Duodenal mucosa (tissue), 2 donors: ENCODE data around the gene TBC1D1.

Experiments
- H3K27ac ChIP-seq: one replicate; pipeline ENCODE4 v1.7.0; 2013; ENCODE audit warnings: low read depth, low read length
- H3K27me3 ChIP-seq, 2 donors: one replicate each; pipeline ENCODE4 v1.7.0; 2013; ENCODE audit warnings: low read length in 2 of 2, control low read depth in 1 of 2; ENCODE audit not compliant: insufficient read depth in 2 of 2, control insufficient read depth in 1 of 2
- H3K36me3 ChIP-seq, 2 donors: one replicate each; pipeline ENCODE4 v1.7.0; 2013; ENCODE audit warnings: low read length in 2 of 2, control low read depth in 1 of 2; ENCODE audit not compliant: insufficient read depth in 2 of 2, control insufficient read depth in 1 of 2
- H3K4me1 ChIP-seq, 2 donors: one replicate each; pipeline ENCODE4 v1.7.0; 2013; ENCODE audit warnings: low read length in 2 of 2, control low read depth in 1 of 2; ENCODE audit not compliant: insufficient read depth in 2 of 2, control insufficient read depth in 1 of 2
- H3K4me3 ChIP-seq, 2 donors: one replicate each; pipeline ENCODE4 v1.7.0; 2013; ENCODE audit warnings: low read length in 2 of 2, low read depth in 1 of 2
- H3K9ac ChIP-seq, 2 donors: one replicate each; pipeline ENCODE4 v1.7.0; 2013; ENCODE audit warnings: low read length in 2 of 2, low read depth in 1 of 2
- H3K9me3 ChIP-seq, 2 donors: one replicate each; pipeline ENCODE4 v1.7.0; 2013; ENCODE audit warnings: low read length in 2 of 2, control low read depth in 1 of 2; ENCODE audit not compliant: control insufficient read depth in 1 of 2

TBC1D1 gene

DNA sequence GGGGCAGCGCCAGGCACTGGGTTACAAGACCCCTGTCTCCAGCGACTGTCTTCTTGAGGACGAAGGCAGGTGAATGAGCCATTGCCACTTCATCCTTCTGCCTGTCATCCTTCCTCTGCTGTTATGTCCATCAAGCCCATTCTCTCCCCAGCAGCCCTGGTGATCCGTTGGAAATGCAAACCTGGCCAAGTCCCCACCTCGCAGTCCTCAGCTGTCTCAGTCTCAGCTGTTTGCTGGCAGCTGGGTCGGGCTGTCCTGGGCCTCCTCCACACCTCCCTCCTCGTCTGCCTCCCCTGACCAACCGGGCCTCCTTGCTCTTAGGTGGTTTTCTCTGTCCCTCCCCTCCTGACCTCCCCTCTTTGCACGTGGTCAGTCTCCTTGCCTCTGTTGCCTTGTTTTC, 107.3 kb downstream of the TBC1D1 start:
- Histone ChIP-seq H3K9me3 (no peaks in the 10 kb centered on the region), H3K4me1 (peaks cover 22 to 26% of the 10 kb centered on the region in 2 donors), H3K27me3 (no peaks in the 10 kb centered on the region), H3K4me3 (no peak overlapping the region), H3K9ac (no peak overlapping the region), H3K27ac (no peak overlapping the region), H3K36me3 (no peaks in the 10 kb centered on the region)

DNA sequence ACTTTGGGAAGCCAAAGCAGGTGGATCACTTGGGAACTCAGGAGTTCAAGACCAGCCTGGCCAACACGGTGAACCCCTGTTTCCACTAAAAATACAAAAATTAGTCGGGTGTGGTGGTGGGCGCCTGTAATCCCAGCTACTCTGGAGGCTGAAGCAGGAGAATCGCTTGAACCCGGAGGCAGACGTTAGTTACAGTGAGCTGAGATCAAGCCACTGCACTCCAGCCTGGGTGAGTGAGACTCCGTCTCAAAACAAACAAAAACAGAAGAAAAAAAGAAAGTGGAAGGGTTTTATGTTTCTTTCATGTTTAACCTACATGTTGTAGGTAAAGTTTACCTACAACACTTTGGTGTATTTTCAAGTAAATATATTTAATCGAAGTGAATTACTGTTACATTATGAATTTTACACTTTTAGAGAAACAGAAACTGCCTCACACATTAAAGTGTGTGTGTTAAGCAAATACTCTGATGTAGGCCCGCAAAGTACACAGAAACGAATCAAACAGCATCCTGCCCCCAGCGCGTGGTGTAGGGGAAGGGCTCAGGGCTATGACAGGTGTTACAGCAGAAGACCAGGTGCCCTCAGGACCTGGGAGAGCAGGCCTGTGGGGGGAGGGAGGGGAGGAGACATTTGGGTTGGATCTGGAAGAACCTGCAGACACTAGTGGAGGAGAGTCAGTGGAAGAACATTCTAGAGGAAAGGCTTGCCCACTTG, 108.3 kb downstream of the TBC1D1 start:
- Histone ChIP-seq H3K27ac (no peak overlapping the region), H3K4me3 (no peak overlapping the region), H3K36me3 (no peaks in the 10 kb centered on the region), H3K9me3 (no peaks in the 10 kb centered on the region), H3K27me3 (no peaks in the 10 kb centered on the region), H3K9ac (no peak overlapping the region), H3K4me1 (peaks cover 22 to 25% of the 10 kb centered on the region in 2 donors)

GRCh38 chr4:37999965-38000364, 109.1 kb downstream of the TBC1D1 start:
- no peaks in the 10 kb centered on the region for H3K9me3 ChIP-seq
- H3K36me3 ChIP-seq: no peaks in the 10 kb centered on the region
- H3K4me1 ChIP-seq: peaks cover 15 to 17% of the 10 kb centered on the region in 2 donors
- no peak overlapping the region for H3K9ac ChIP-seq
- no peak overlapping the region for H3K27ac ChIP-seq
- H3K27me3 ChIP-seq: no peaks in the 10 kb centered on the region
- no peak overlapping the region for H3K4me3 ChIP-seq

DNA sequence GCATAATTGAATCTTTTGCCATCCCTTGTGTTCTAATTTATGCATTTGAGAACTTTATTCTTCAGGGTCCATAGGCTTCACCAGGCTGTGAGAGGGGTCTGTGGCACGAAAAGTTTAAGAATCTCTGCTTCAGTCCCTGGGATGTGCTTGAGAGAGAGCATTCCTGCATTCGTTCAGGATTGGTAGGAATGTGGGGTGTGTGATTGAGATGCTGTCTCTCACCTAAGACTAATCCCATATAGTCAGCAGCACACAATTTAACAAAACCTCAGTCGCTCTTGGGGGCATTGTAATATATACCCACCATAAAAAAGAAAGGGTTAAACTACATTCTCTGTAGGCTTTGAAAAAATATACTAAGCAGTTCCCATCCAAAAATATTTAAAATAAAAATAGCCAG, 111.0 kb downstream of the TBC1D1 start:
- Histone ChIP-seq H3K9ac (no peak overlapping the region), H3K4me1 (no peaks in the 10 kb centered on the region), H3K9me3 (no peaks in the 10 kb centered on the region), H3K4me3 (no peak overlapping the region), H3K27ac (no peak overlapping the region), H3K36me3 (no peaks in the 10 kb centered on the region), H3K27me3 (no peaks in the 10 kb centered on the region)

GRCh38 chr4:38002451-38003071, 111.7 kb downstream of the TBC1D1 start:
- Histone ChIP-seq H3K27ac (no peak overlapping the region), H3K4me1 (no peaks in the 10 kb centered on the region), H3K9me3 (no peaks in the 10 kb centered on the region), H3K9ac (no peak overlapping the region), H3K27me3 (no peaks in the 10 kb centered on the region), H3K4me3 (no peak overlapping the region), H3K36me3 (no peaks in the 10 kb centered on the region)

DNA sequence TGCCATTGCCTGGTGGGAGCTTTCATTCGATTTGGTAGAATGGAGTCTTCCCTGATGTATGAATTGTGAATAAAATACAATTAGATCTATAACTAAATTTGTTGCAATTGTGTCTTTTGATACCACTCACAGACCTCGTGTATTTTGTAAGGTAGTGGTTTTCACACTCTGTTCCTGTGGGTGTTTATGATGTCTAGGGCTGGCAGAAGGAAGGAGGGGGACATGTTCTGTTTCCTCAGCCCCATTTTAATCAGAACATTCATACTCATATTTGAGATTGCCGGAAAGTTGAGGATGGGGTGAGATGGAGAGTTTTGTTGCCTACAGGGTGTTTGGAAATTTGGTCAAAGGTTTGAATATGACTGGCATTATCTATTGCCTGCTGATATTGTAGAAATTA, 112.2 kb downstream of the TBC1D1 start:
- Histone ChIP-seq H3K36me3 (no peaks in the 10 kb centered on the region), H3K27me3 (no peaks in the 10 kb centered on the region), H3K4me1 (peaks cover 0 to 1% of the 10 kb centered on the region in 2 donors), H3K4me3 (no peak overlapping the region), H3K27ac (no peak overlapping the region), H3K9ac (no peak overlapping the region), H3K9me3 (no peaks in the 10 kb centered on the region)

GRCh38 chr4:38003628-38004027, 112.7 kb downstream of the TBC1D1 start:
- Histone ChIP-seq H3K36me3 (no peaks in the 10 kb centered on the region), H3K27me3 (no peaks in the 10 kb centered on the region), H3K27ac (no peak overlapping the region), H3K4me1 (peaks cover 2 to 6% of the 10 kb centered on the region in 2 donors), H3K9me3 (no peaks in the 10 kb centered on the region), H3K4me3 (no peak overlapping the region), H3K9ac (no peak overlapping the region)

DNA sequence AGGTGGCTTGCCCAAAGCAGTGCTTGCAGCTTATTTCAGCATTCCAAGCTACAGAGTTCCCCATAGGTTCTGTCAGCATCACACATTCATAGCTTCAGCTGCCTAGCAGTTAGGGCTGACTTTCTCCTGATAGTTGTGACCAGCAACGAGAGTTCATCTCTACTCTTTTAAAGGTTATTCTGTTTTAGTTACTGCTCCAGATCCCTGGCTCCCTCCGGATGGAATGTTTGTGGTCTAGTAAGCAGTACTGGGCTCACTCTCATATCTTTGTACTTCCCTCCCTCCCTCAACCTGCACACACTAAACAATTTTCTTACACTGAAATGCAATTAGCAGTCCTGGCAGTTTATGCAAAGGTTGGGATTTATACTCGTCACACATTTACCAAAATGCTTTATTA, 113.2 kb downstream of the TBC1D1 start:
- Histone ChIP-seq H3K27me3 (no peaks in the 10 kb centered on the region), H3K27ac (no peak overlapping the region), H3K36me3 (no peaks in the 10 kb centered on the region), H3K4me3 (no peak overlapping the region), H3K9me3 (no peaks in the 10 kb centered on the region), H3K4me1 (peaks cover 3 to 6% of the 10 kb centered on the region in 2 donors), H3K9ac (no peak overlapping the region)

GRCh38 chr4:38004887-38005286, 114.0 kb downstream of the TBC1D1 start:
- Histone ChIP-seq H3K36me3 (no peaks in the 10 kb centered on the region), H3K9me3 (no peaks in the 10 kb centered on the region), H3K27ac (no peak overlapping the region), H3K4me3 (no peak overlapping the region), H3K4me1 (peaks cover 3 to 6% of the 10 kb centered on the region in 2 donors), H3K27me3 (no peaks in the 10 kb centered on the region), H3K9ac (no peak overlapping the region)

DNA sequence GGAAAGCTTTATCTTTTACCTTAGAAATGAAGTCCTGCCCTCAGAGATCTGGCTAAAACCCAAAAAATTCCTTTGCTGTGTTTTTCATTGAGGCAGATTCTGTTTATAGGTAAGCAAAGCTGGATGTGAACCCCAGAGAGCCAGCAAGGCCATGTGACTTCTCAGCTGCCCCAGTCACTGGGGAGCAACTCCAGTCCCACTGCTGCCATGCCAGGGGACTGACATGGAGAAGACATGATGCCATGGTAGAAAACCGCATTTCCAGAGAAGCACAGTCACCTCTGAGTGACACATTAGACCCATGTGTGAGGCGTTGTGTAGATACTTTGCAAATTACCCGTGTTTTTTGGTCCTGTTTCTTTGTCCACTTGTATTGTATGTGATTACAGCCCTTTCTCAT, 114.8 kb downstream of the TBC1D1 start:
- Histone ChIP-seq H3K27ac (no peak overlapping the region), H3K36me3 (no peaks in the 10 kb centered on the region), H3K4me3 (no peak overlapping the region), H3K27me3 (no peaks in the 10 kb centered on the region), H3K9ac (no peak overlapping the region), H3K9me3 (no peaks in the 10 kb centered on the region), H3K4me1 (peaks cover 3 to 6% of the 10 kb centered on the region in 2 donors)
